GM19025 (cell line): ENCODE results near the gene NCKAP1.
"Not testable (repeated sequence)": the region's sequence is repeated elsewhere in the genome, so short reads cannot be mapped to it uniquely, and the experiment has no call there.

ENCODE experiments used
- ATAC-seq: cut with Tn5 transposase; IDR thresholded peaks from one replicate; pipeline ENCODE4 v1.9.1; 2021; ENCODE audit warnings: mild to moderate bottlenecking, low read depth, moderate library complexity; ENCODE audit not compliant: unreplicated experiment

The NCKAP1 gene

DNA sequence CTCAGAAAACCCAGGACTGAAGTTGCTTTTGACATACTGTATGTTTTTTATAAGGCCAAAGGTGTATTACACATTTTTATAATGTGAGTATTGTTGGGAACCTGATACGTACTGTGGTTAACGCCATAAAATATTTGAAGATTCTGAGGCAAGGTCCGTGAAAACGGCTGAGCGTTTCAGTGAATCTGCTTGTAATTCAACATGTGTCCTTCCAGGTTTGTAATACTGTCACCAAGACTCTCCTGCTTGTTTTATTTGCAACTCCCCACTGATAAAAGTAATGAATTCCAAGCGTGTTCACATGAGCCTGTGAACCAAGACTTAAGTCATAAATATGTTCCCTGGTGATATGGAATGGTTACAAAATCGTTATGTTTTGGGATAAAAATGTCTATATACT, 148.0 kb downstream of the NCKAP1 start:
- ATAC-seq, result no peak

DNA sequence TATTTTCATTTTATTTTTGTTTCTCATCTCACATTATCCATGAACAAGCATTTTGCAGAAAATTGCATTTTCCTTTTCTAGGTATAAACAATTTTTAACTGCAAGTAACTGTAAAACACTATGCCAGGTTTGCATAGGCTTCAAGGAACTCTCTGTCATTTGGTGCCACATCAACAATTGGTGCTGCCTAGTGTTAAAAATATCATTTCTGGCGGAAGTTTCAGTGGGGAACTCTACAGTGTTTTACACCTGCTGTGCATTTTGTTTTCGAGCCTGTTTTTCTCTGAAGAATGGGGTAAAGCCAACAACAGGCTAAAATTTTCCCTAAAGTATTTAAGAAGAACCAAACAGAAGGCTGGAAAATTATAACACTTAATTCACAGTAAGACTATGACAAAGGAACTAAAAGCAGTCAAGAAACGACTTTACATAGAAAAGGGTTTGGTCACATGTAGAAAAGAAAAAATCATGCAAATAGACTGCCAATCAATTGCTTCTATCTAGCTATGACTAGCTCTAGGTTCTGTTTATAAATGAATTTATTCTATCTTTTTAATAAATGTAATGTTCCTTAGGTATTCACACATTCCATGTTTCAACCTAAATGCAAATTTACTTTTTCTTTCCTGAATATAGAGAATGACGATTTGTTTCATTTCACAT, 150.4 kb downstream of the NCKAP1 start:
- ATAC-seq, result peak; percentile 71

DNA sequence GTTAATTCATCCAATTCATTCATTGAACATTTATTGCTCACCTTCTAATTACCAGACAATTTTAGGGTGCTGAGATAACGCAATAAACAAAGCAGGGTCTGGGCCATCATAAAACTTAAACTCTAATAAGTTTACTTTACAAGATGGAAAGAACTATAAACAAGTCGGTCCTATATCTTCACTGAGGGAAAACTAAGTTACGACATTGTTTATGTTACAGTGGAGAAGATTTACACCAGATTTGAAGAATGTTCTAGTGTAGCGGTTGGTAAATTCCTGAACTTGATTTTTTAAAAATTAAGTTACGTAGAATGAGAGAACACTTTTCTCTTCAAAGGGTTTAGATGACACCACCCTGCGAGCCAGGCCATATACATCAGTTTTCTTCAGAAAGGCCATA, 151.2 kb downstream of the NCKAP1 start:
- ATAC-seq, result no peak

DNA sequence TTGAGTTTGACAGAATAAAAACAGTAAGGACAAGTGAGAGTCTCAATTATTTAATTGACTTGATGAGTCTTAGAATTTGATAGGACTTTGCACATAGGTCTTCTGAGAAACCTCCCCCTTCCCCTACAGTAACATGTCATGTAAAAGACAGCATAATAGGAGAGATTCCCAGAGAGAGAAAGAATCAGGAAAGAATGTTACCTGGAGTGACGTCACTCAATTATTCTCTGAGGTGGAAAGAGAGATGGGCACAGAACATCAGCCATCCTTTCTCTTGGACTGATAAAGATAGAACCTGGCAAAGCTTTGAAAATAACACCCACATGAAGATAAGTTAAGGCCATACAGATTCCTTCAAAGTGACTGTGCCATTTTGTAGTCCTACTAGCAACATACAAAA, 152.5 kb downstream of the NCKAP1 start:
- no peak for ATAC-seq

DNA sequence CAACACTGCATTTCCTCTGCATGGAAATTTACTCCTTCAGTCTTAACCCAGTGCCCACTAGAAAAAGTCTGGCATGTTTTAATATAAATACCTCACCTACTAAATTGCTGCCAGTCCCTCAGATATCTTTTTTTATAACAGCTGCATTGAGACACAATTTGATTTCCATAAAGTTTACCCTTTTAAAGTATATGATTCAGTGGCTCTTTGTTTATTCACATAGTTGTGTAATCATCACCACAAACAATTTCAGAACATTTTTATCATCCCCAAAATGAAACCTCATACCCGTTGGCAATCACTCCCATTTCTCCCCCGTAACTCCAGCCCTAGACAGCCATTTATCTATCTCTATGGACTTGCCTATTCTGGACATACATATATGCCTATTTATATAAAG, 154.8 kb downstream of the NCKAP1 start:
- no peak for ATAC-seq

DNA sequence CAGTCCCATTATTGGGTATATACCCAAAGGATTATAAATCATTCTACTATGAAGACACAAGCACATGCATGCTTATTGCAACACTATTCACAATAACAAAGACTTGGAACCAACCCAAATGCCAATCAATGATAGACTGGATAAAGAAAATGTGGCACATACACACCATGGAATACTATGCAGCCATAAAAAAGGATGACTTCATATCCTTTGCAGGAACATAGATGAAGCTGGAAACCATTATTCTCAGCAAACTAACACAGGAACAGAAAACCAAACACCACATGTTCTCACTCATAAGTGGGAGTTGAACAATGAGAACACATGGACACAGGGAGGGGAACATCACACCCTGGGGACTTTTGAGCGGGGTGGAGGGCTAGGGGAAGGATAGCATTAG, 158.2 kb downstream of the NCKAP1 start:
- ATAC-seq, result not testable (repeated sequence)

DNA sequence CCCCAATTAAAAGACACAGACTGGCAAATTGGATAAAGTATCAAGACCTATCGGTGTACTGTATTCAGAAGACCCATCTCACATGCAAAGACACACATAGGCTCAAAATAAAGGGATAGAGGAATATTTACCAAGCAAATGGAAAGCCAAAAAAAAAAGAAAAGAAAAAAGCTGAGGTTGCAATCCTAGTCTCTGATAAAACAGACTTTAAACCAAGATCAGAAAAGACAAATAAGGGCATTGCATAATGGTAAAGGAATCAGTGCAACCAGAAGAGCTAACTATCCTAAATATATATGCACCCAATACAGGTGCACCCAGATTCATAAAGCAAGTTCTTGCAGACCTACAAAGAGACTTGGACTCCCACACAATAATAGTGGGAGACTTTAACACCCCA, 161.6 kb downstream of the NCKAP1 start:
- ATAC-seq, result not testable (repeated sequence)

DNA sequence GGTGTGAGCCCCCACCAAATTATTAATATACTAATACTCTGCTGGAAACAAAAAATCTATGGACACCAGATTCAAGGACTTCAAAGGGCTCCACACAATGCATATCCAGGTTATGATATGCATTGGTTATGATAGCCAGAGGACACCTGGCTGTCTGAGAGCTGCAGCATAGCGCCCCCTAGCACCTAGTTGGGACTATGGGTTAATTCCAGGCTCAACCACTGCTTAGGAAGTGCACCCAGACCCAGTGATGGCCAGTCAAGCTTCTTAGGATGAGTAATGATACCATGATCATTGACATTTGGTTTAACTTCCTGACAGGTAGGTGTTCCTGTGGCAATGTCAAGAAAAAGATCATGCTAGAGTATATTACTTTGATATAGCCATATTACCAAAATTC, 168.0 kb downstream of the NCKAP1 start:
- no peak for ATAC-seq

DNA sequence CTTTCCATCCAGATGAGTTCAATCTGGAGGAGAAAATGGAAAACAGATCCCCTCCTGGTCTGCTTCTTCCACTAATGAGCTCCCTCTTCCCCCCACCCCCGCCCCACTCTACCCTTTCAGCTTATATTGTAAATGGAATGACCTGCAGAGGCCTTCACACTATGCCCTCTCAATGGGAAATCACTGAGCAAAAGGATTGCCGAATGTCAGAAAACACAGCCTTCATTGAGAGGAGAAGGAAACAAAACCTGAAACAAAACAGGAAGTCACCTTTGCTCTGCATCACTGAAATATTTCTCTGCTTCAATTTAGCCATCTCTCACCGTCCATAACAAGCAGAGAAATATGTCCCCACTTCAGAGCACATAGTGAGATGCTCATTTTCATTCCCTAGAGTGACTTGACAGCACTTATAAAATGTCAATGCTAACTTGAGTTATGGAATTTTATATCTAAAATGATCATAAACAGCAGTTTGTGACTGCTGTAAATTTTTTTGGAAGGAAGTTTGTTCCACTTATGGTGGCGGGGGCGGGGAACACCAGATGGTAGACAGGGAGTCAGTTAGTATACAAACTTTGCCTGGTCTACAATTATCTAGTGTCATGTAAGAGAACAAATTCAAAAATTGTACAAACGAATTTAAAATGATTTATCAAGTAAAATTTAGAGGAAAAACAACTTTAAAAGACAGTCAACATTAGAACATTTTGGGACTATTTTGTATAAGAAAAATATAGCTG, 170.0 kb downstream of the NCKAP1 start:
- ATAC-seq, result no peak

DNA sequence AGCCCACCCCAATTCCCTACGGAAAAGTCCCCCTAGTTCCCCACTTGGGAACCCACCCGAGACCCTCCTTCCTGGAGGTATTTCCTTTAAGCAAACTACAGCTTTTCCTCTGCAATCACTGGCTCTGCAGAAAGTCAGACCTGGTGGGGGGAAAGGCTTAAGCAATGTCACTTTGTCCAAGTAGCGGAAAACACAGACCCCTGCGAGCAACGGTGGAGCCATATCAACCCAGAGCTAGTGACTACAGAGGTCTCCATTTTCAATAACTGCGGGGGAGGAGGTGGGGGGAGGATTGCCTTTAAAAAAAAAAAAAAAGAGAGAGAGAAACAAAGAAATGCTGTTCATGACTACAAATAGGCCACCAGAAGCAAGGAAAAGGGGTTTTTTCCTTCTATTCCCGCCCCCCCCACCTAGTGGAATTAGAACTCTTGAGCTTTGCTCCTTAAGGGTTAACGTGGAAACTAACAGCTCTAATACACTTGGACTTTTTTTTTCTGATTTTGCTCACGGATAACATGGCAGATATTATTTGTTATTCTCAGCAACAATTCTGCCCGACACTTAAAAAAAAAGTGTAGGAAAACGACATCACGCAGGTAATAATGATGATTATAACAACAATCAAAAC, 170.7 kb downstream of the NCKAP1 start:
- no peak for ATAC-seq

DNA sequence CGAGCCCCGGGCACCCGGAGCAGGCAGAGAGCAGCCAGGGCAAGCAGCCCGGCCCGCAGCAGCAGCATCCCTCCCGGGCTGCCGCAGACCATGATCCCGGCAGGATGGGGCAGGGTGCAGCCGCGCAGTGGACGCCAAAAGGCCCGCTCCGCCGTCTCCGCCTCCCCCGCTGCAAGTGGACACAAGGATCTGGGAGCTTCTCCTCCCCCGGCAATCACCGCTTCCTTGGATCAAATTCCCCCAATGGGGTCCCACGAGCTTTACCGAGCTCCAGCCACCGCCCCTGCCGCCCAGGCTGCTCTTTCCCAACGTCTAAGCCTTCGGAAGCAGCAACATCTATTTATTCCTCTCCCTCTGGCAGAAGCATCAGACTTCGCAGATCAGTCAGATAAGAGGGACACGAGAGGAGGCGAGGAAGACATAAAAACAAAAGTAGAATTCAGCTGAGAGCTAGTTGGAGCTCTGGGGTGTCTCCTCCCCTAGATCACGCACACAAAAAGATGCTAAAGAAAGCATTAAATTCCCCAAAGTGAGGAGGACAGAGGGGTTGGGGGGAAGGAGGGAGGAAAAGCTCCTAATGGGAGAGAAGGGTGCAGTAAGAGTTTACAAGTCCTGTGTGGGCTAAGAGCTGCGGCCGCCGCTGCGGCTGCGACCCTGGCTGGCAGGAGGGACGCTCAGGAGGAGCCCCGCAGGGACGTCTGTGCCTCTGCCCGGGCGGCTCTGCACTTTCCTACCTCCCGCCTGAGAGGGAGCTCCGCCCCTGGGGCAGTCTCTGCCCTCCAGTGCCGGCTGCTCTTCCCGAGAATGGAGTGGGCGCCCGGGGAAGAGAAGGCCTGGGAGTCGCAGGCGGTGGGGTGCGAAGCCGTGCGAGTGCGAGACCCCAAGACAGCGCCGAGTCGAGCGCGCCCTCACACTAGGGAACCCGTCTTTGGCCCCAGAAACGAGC, 171.5 kb downstream of the NCKAP1 start, which contains the start of gene FRZB:
Gene FRZB (minus strand): TSS at position 177 of the 946 bp plus-strand sequence. CDS start 85 bp downstream, at position 92.
- ATAC-seq, result no peak

DNA sequence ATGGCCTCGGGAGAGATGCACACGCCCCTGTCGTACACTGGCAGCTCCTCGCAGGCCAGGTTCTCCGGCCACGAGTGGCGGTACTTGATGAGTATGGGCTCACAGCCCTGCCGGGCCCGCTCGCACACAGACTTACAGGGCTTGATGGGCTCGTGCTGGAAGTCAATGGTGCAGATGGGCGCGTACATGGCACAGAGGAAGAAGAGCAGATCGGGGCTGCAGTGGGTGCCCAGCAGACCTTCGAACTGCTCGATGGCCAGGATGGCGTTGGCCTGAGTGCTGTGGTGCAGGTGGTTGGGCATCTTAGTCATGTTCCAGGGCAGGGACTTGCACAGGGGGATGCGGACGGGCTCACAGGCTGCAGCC, 172.2 kb downstream of the NCKAP1 start:
- no peak for ATAC-seq

DNA sequence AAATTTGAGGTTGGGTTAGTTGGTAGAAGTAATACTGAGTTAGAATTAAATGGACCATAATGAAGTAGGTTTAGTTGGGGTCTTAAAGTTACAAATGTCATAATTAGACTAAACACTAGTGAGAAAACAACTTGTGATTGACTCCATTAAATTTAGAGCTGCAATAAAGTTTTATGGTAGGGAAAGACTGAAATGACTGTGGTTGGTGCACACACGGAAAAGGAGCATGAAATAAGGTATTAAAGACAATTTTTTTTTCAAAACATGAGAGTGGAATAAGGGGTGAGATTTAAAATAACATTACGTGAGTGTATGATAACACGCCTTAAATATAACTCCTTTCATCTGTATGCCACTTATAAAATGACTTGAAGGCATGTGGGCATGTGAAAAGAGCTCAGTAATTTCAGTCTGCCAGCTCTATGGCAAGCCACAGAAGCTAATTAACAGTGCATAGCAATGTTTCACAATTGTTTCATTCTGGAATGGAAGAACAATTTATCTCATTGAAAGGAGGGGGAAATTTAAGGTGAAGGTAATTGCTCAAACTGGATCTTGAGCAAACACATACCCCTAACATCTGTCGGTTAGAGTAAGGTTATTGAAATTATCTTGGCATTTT, 173.2 kb downstream of the NCKAP1 start:
- no peak for ATAC-seq

DNA sequence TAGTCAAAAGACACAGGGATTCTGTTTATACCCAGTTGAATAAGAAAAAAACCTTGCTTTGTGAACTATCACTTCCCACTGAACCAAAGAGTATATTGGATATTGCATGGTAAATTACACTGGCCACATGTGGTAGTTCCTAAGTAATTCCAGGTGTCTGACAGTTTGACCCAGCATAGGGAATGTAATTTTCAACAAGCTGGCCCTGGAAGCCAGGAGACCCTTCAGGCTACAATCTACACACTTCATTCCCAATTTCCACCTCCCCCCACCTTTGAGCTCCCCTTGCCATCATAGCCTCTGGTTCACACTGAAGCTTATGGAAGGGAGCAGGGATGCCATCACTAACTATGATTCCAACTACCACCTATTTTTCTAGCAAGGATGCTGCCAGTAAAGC, 174.6 kb downstream of the NCKAP1 start:
- no peak for ATAC-seq

DNA sequence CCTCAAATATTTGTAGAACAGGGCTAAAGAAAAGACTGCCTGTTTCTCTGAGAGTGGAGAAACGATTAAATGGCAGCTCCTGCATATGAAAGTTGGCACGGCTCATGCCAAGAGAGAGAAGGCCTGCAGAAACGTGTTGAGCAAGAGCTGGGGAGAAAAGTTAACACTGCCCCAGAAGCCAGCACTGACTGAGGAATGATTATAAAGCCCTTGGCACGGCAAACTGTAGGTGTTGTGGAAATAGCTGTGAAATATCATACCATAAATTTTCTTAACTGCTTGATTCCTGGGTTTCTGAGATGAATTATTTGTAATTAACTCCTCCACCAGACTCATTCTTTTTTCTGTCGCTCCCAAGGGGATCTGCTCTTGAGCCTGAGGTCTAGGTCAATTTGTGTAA, 176.2 kb downstream of the NCKAP1 start:
- no peak for ATAC-seq

DNA sequence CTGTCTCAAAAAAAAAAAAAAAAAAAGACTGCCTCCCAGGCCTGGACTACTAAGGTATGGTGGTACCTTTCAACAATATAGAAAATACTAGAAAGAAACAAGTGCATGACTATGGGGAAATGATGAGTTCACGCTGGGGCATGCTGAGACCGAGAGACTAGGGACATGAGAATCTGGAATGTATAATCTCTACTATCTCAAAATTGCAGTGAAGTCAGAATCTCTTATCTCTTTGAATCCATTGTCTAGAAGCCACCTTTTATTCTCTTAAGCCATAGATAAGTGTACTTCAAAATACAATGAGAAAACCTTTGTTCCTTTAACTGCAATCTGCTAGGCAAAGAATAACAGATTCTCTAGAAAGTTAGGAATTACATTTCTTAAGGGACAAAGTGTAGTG, 177.4 kb downstream of the NCKAP1 start:
- ATAC-seq, result no peak
